HepG2 (cell line): Measurements from ENCODE around the gene PSKH1. TPM values are rescaled to one million over a fixed set of nuclear protein-coding genes. Genes with fewer than 3 reads are reported as not detected.

Source experiments
- FIP1L1 ChIP-seq: fragments of 200-400 bp; formaldehyde crosslinking; IDR thresholded peaks from 2 replicates; pipeline ENCODE4 v1.6.1; 2018; ENCODE audit warnings: low read depth, mild to moderate bottlenecking, low read length, moderate library complexity, borderline replicate concordance; ENCODE audit not compliant: insufficient read depth
- GATAD2A ChIP-seq: IDR thresholded peaks from 2 replicates; pipeline ENCODE4 v1.6.1; 2016
- HOXD1 ChIP-seq: sonication (generic); formaldehyde crosslinking; IDR thresholded peaks from 2 replicates; pipeline ENCODE4 v1.5.0; 2020; ENCODE audit warnings: missing genetic modification reagents
- TSC22D2 ChIP-seq: sonication (generic); formaldehyde crosslinking; IDR thresholded peaks from 2 replicates; pipeline ENCODE4 v1.5.1; 2020; ENCODE audit warnings: missing genetic modification reagents, mild to moderate bottlenecking, borderline replicate concordance
- ZNF354B ChIP-seq: sonication (generic); formaldehyde crosslinking; IDR thresholded peaks from 2 replicates; pipeline ENCODE4 v1.8.0; 2022; ENCODE audit warnings: mild to moderate bottlenecking, missing genetic modification reagents
- polyA plus RNA-seq, 8 experiments: library from polyadenylated mRNA; depleted of rRNA in 3 of 8; stranded (reverse) in 7 of 8; unstranded in 1 of 8; fragments of >200 nt; fragmentation: Illumina TruSeq in 4 of 8; extraction: Trizol in 4 of 8; gene quantifications; 2 replicates each; pipeline versions ENCODE4 v1.2.1 to v1.2.3, GENCODE V29; 2011 to 2016; ENCODE audit warnings: low read depth in 4 of 8, missing spikeins in 1 of 8, mixed read lengths in 1 of 8; ENCODE audit not compliant: insufficient read depth in 1 of 8
- total RNA-seq, 5 experiments: library from RNA; depleted of rRNA; stranded (reverse); fragments of >200 nt; fragmentation: Illumina TruSeq; extraction: Trizol; gene quantifications; 2 replicates each; pipeline ENCODE4 v1.2.3, GENCODE V29; 2016; ENCODE audit warnings: low read depth in 1 of 5
- TF ChIP-seq, protein P1 (sequence below): IDR thresholded peaks from 2 replicates; pipeline ENCODE4 v1.6.1; 2016; ENCODE audit warnings: low read depth, missing genetic modification reagents, missing compliant biosample characterization
- TF ChIP-seq, protein P2 (sequence below): sonication (generic); formaldehyde crosslinking; IDR thresholded peaks from 2 replicates; pipeline ENCODE4 v1.4.0; 2020; ENCODE audit warnings: mild to moderate bottlenecking, missing genetic modification reagents
- TF ChIP-seq, protein P3 (sequence below): sonication (generic); formaldehyde crosslinking; IDR thresholded peaks from 2 replicates; pipeline ENCODE4 v1.4.0; 2020; ENCODE audit warnings: mild to moderate bottlenecking, missing genetic modification reagents, borderline replicate concordance

The PSKH1 gene
- total and polyA plus RNA-seq, 2 of the 13 experiments (the other 11 are each of a cell fraction or from before 2014, with no cell fraction given), result 8.4 to 19.1 TPM

- TF ChIP-seq, protein P1, sequence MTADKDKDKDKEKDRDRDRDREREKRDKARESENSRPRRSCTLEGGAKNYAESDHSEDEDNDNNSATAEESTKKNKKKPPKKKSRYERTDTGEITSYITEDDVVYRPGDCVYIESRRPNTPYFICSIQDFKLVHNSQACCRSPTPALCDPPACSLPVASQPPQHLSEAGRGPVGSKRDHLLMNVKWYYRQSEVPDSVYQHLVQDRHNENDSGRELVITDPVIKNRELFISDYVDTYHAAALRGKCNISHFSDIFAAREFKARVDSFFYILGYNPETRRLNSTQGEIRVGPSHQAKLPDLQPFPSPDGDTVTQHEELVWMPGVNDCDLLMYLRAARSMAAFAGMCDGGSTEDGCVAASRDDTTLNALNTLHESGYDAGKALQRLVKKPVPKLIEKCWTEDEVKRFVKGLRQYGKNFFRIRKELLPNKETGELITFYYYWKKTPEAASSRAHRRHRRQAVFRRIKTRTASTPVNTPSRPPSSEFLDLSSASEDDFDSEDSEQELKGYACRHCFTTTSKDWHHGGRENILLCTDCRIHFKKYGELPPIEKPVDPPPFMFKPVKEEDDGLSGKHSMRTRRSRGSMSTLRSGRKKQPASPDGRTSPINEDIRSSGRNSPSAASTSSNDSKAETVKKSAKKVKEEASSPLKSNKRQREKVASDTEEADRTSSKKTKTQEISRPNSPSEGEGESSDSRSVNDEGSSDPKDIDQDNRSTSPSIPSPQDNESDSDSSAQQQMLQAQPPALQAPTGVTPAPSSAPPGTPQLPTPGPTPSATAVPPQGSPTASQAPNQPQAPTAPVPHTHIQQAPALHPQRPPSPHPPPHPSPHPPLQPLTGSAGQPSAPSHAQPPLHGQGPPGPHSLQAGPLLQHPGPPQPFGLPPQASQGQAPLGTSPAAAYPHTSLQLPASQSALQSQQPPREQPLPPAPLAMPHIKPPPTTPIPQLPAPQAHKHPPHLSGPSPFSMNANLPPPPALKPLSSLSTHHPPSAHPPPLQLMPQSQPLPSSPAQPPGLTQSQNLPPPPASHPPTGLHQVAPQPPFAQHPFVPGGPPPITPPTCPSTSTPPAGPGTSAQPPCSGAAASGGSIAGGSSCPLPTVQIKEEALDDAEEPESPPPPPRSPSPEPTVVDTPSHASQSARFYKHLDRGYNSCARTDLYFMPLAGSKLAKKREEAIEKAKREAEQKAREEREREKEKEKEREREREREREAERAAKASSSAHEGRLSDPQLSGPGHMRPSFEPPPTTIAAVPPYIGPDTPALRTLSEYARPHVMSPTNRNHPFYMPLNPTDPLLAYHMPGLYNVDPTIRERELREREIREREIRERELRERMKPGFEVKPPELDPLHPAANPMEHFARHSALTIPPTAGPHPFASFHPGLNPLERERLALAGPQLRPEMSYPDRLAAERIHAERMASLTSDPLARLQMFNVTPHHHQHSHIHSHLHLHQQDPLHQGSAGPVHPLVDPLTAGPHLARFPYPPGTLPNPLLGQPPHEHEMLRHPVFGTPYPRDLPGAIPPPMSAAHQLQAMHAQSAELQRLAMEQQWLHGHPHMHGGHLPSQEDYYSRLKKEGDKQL (CRISPR knock-in tag), result no peak
- TF ChIP-seq ZNF354B (CRISPR knock-in tag), result no peak
- TF ChIP-seq FIP1L1, result no peak
- no peak for TF ChIP-seq HOXD1 (CRISPR knock-in tag)
- no peak; the same call in 1 of the 2 replicates for TF ChIP-seq GATAD2A
- no peak for TF ChIP-seq TSC22D2 (CRISPR knock-in tag)
- TF ChIP-seq, protein P2, sequence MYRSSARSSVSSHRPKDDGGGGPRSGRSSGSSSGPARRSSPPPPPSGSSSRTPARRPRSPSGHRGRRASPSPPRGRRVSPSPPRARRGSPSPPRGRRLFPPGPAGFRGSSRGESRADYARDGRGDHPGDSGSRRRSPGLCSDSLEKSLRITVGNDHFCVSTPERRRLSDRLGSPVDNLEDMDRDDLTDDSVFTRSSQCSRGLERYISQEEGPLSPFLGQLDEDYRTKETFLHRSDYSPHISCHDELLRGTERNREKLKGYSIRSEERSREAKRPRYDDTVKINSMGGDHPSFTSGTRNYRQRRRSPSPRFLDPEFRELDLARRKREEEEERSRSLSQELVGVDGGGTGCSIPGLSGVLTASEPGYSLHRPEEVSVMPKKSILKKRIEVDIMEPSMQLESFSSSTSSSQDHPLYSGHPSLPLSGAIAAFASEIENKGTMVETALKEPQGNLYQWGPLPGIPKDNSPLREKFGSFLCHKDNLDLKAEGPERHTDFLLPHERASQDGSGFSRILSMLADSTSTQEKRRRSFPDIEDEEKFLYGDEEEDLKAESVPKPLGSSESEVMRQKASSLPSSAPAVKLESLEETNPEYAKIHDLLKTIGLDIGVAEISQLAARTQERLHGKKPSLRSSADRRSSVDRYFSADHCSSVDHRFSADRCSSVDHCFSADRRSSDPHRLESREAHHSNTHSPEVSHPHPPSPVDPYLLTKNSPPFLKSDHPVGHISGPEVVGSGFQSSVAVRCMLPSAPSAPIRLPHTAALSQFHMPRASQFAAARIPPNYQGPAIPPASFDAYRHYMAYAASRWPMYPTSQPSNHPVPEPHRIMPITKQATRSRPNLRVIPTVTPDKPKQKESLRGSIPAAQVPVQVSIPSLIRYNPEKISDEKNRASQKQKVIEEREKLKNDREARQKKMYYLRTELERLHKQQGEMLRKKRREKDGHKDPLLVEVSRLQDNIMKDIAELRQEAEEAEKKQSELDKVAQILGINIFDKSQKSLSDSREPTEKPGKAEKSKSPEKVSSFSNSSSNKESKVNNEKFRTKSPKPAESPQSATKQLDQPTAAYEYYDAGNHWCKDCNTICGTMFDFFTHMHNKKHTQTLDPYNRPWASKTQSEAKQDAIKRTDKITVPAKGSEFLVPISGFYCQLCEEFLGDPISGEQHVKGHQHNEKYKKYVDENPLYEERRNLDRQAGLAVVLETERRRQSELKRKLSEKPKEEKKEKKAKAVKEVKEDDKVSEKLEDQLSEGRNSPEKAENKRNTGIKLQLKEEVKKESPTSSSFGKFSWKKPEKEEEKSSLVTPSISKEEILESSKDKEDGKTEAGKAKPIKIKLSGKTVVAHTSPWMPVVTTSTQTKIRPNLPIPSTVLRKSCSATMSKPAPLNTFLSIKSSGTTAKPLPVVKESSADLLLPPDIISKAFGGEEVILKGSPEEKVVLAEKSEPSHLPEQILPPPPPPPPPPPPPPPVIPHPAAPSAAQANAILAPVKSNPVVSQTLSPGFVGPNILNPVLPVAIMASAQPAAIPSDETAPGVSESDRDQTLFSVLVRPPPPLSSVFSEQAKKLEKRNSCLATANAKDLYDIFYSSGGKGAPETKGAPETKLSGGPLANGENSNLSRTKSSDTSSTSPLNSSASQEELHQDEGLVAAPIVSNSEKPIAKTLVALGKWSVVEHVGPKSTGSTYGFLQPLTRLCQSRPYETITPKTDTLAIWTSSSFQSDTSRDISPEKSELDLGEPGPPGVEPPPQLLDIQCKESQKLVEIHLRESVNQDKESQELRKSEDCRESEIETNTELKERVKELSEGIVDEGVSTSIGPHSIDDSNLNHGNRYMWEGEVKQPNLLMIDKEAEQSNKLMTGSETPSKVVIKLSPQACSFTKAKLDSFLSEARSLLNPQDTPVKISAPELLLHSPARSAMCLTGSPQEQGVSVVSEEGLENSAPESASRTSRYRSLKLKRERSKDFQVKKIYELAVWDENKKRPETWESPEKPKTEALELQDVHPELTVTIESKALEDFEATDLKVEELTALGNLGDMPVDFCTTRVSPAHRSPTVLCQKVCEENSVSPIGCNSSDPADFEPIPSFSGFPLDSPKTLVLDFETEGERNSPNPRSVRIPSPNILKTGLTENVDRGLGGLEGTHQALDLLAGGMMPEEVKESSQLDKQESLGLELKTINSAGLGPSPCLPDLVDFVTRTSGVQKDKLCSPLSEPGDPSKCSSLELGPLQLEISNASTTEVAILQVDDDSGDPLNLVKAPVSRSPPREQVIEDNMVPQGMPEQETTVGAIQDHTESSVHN (CRISPR knock-in tag), result 0 out of 2 replicates have a peak, but pooled peaks have one; percentile 32
- TF ChIP-seq, protein P3, sequence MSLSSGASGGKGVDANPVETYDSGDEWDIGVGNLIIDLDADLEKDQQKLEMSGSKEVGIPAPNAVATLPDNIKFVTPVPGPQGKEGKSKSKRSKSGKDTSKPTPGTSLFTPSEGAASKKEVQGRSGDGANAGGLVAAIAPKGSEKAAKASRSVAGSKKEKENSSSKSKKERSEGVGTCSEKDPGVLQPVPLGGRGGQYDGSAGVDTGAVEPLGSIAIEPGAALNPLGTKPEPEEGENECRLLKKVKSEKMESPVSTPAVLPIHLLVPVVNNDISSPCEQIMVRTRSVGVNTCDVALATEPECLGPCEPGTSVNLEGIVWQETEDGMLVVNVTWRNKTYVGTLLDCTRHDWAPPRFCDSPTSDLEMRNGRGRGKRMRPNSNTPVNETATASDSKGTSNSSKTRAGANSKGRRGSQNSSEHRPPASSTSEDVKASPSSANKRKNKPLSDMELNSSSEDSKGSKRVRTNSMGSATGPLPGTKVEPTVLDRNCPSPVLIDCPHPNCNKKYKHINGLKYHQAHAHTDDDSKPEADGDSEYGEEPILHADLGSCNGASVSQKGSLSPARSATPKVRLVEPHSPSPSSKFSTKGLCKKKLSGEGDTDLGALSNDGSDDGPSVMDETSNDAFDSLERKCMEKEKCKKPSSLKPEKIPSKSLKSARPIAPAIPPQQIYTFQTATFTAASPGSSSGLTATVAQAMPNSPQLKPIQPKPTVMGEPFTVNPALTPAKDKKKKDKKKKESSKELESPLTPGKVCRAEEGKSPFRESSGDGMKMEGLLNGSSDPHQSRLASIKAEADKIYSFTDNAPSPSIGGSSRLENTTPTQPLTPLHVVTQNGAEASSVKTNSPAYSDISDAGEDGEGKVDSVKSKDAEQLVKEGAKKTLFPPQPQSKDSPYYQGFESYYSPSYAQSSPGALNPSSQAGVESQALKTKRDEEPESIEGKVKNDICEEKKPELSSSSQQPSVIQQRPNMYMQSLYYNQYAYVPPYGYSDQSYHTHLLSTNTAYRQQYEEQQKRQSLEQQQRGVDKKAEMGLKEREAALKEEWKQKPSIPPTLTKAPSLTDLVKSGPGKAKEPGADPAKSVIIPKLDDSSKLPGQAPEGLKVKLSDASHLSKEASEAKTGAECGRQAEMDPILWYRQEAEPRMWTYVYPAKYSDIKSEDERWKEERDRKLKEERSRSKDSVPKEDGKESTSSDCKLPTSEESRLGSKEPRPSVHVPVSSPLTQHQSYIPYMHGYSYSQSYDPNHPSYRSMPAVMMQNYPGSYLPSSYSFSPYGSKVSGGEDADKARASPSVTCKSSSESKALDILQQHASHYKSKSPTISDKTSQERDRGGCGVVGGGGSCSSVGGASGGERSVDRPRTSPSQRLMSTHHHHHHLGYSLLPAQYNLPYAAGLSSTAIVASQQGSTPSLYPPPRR (CRISPR knock-in tag), result peak; percentile 16; the same call in 1 of the 2 replicates
These were observed 72.9 kb downstream of the PSKH1 start (continued) for GRCh38 chr16:67965668-67966548.
